Measurements from ENCODE around the gene ISG15. TPM values are rescaled to one million over a fixed set of nuclear protein-coding genes. Genes with fewer than 3 reads are reported as not detected.
A peak's percentile ranks its signal among the peaks of the same experiment; 100 is the strongest.

The ISG15 gene
- total and polyA plus RNA-seq, 4 donors: 12.7 to 234 (median 131) TPM

- peaks cover 0 to 3% (median 3%) of the 10 kb centered on the region in 3 donors for H3K27me3 ChIP-seq (ENCODE audit: control insufficient read depth in 3 of 3, insufficient read depth in 3 of 3, low read length in 2 of 3)
- no peak overlapping the region for H3K9ac ChIP-seq (ENCODE audit: insufficient read depth in 1 of 2, low read length in 2 of 2)
- ATAC-seq (ENCODE audit: insufficient read depth, low FRiP score): no peak
- 8 to 29% methylated on average over 46 to 71 of the region's 71 CpGs for WGBS, 2 donors
- peaks cover 0 to 2% (median 0%) of the 10 kb centered on the region in 4 donors for H3K9me3 ChIP-seq (ENCODE audit: control insufficient read depth in 4 of 4, insufficient read depth in 3 of 4, low read length in 3 of 4)
- TF ChIP-seq CTCF (IDR thresholded peaks at IDR 0.05; ENCODE audit: control extremely low read depth, extremely low read depth): no peak
- H3K4me3 ChIP-seq: no peak overlapping the region
- peak in 1 of 3 donors; percentile 13 for DNase-seq
- H3K4me1 ChIP-seq (ENCODE audit: control insufficient read depth in 5 of 5, insufficient read depth in 5 of 5, low read length in 5 of 5): peaks cover 0 to 25% (median 5%) of the 10 kb centered on the region in 5 donors
- no peak overlapping the region for H3K27ac ChIP-seq (ENCODE audit: low read depth in 1 of 2, low read length in 1 of 2)
- H3K36me3 ChIP-seq (ENCODE audit: control insufficient read depth in 4 of 4, insufficient read depth in 4 of 4, low read length in 4 of 4): peaks cover 0 to 4% (median 0%) of the 10 kb centered on the region in 4 donors
These were observed 20.6 kb downstream of the ISG15 start for GRCh38 chr1:1033731-1034438.

- Histone ChIP-seq H3K27ac (ENCODE audit: low read depth in 1 of 2, low read length in 1 of 2) (no peak overlapping the region), H3K27me3 (ENCODE audit: control insufficient read depth in 3 of 3, insufficient read depth in 3 of 3, low read length in 2 of 3) (peaks cover 0 to 7% (median 6%) of the 10 kb centered on the region in 3 donors), H3K9ac (ENCODE audit: insufficient read depth in 1 of 2, low read length in 2 of 2) (no peak overlapping the region), H3K9me3 (ENCODE audit: control insufficient read depth in 4 of 4, insufficient read depth in 3 of 4, low read length in 3 of 4) (peaks cover 0 to 2% (median 0%) of the 10 kb centered on the region in 4 donors), H3K36me3 (ENCODE audit: control insufficient read depth in 4 of 4, insufficient read depth in 4 of 4, low read length in 4 of 4) (peaks cover 0 to 4% (median 0%) of the 10 kb centered on the region in 4 donors), H3K4me1 (ENCODE audit: control insufficient read depth in 5 of 5, insufficient read depth in 5 of 5, low read length in 5 of 5) (peaks cover 0 to 25% (median 5%) of the 10 kb centered on the region in 5 donors), H3K4me3 (no peak overlapping the region)
- 41 to 68% methylated on average over 30 of the region's 30 CpGs for WGBS, 2 donors
- no peak for TF ChIP-seq CTCF (IDR thresholded peaks at IDR 0.05; ENCODE audit: control extremely low read depth, extremely low read depth)
- DNase-seq (no peak), ATAC-seq (ENCODE audit: insufficient read depth, low FRiP score) (no peak)
These were observed 21.1 kb downstream of the ISG15 start for GRCh38 chr1:1034439-1034781.

- no peak for TF ChIP-seq CTCF (IDR thresholded peaks at IDR 0.05; ENCODE audit: control extremely low read depth, extremely low read depth)
- no peak for ATAC-seq (ENCODE audit: insufficient read depth, low FRiP score)
- DNase-seq: no peak
- H3K4me1 ChIP-seq (ENCODE audit: control insufficient read depth in 5 of 5, insufficient read depth in 5 of 5, low read length in 5 of 5): peaks cover 0 to 32% (median 10%) of the 10 kb centered on the region in 5 donors
- H3K36me3 ChIP-seq (ENCODE audit: control insufficient read depth in 4 of 4, insufficient read depth in 4 of 4, low read length in 4 of 4): peaks cover 0 to 4% (median 0%) of the 10 kb centered on the region in 4 donors
- WGBS, 2 donors: 86 to 90% methylated on average over 19 of the region's 19 CpGs
- H3K9me3 ChIP-seq (ENCODE audit: control insufficient read depth in 4 of 4, insufficient read depth in 3 of 4, low read length in 3 of 4): peaks cover 0 to 2% (median 0%) of the 10 kb centered on the region in 4 donors
- no peak overlapping the region for H3K4me3 ChIP-seq
- no peak overlapping the region for H3K27ac ChIP-seq (ENCODE audit: low read depth in 1 of 2, low read length in 1 of 2)
- H3K27me3 ChIP-seq (ENCODE audit: control insufficient read depth in 3 of 3, insufficient read depth in 3 of 3, low read length in 2 of 3): peaks cover 0 to 9% (median 6%) of the 10 kb centered on the region in 3 donors
- no peak overlapping the region for H3K9ac ChIP-seq (ENCODE audit: insufficient read depth in 1 of 2, low read length in 2 of 2)
These were observed 22.1 kb downstream of the ISG15 start for GRCh38 chr1:1035291-1035943.
